Measurements from ENCODE around the gene METTL24.

Gene METTL24

GRCh38 chr6:110326057-110326456, 32.1 kb downstream of the METTL24 start:
- Histone ChIP-seq H2BK12ac (ENCODE audit: low read length in 2 of 2) (peak overlapping the region; percentile 89 to 96), H2BK15ac (ENCODE audit: low read depth, poor library complexity, severe bottlenecking) (no peak overlapping the region), H4K8ac (ENCODE audit: low read length) (peak overlapping the region; percentile 19), H2BK5ac (ENCODE audit: low read depth, low read length, poor library complexity, severe bottlenecking) (no peak overlapping the region), H3K23ac (ENCODE audit: low read length in 2 of 2) (no peak overlapping the region), H3K4me3 (ENCODE audit: insufficient read depth in 1 of 2, low read depth in 1 of 2, low read length in 2 of 2) (no peak overlapping the region), H3K9ac (ENCODE audit: low read length) (no peak overlapping the region), H3K9me3 (ENCODE audit: control insufficient read depth, low read length) (no peaks in the 10 kb centered on the region), H3K4ac (ENCODE audit: low read depth in 1 of 2, low read length in 2 of 2) (peak overlapping the region; percentile 47 to 57), H2AFZ (ENCODE audit: low read depth, low read length) (no peak overlapping the region), H3K14ac (ENCODE audit: low read length in 2 of 2) (peak overlapping the region in 1 of 2 experiments; percentile 89), H3K4me2 (ENCODE audit: low read length, poor library complexity, severe bottlenecking) (no peak overlapping the region), H2BK120ac (ENCODE audit: low read depth, low read length) (peak overlapping the region; percentile 82), H3K79me1 (replicated peaks; ENCODE audit: low read length, poor library complexity, severe bottlenecking) (no peaks in the 10 kb centered on the region), H4K91ac (ENCODE audit: low read length) (peak overlapping the region; percentile 1), H3K27ac (ENCODE audit: low read length, poor library complexity, severe bottlenecking) (no peak overlapping the region), H3K18ac (ENCODE audit: low read depth in 1 of 2, low read length in 2 of 2) (peak overlapping the region; percentile 38 to 84), H2AK5ac (ENCODE audit: low read length, severe bottlenecking) (no peak overlapping the region), H3K4me1 (ENCODE audit: control insufficient read depth, insufficient read depth, low read depth, low read length) (peaks cover 9% of the 10 kb centered on the region), H3K36me3 (ENCODE audit: control insufficient read depth in 1 of 2, insufficient read depth in 2 of 2, low read depth in 1 of 2, low read length in 2 of 2) (no peaks in the 10 kb centered on the region), H3K27me3 (ENCODE audit: control insufficient read depth in 1 of 2, insufficient read depth in 1 of 2, low read length in 2 of 2) (peaks cover 0 to 21% of the 10 kb centered on the region in 2 experiments)
- DNase-seq: no peak
- 96% methylated on average over 3 of the region's 3 CpGs for WGBS

DNA sequence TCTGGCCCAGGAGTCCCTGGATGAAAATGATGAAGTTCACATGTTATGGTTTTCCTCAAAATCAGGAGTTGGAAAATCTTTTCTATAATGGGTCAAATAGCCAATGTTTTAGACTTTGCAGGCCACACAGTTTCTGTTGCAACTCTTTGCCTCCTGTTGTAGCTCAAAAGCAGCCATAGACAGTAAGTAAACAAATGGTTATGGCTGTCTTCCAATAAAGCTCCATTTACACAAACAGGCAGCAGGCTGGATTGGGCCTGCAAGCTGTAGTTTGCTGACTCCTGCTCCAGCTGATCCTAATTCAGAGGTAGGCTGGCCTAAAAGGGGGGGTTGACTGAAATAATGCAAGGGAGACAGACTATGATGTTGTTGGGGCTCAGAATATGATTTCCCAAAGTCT, 33.0 kb downstream of the METTL24 start:
- no peak overlapping the region for H3K4me3 ChIP-seq (ENCODE audit: insufficient read depth in 1 of 2, low read depth in 1 of 2, low read length in 2 of 2)
- H3K27me3 ChIP-seq (ENCODE audit: control insufficient read depth in 1 of 2, insufficient read depth in 1 of 2, low read length in 2 of 2): peaks cover 0 to 21% of the 10 kb centered on the region in 2 experiments
- no peak overlapping the region for H2BK15ac ChIP-seq (ENCODE audit: low read depth, poor library complexity, severe bottlenecking)
- H2BK12ac ChIP-seq (ENCODE audit: low read length in 2 of 2): no peak overlapping the region
- no peak overlapping the region for H2BK120ac ChIP-seq (ENCODE audit: low read depth, low read length)
- peak overlapping the region in 1 of 2 experiments; percentile 63 for H3K4ac ChIP-seq (ENCODE audit: low read depth in 1 of 2, low read length in 2 of 2)
- H3K9ac ChIP-seq (ENCODE audit: low read length): no peak overlapping the region
- H3K79me1 ChIP-seq (replicated peaks; ENCODE audit: low read length, poor library complexity, severe bottlenecking): no peaks in the 10 kb centered on the region
- peaks cover 9% of the 10 kb centered on the region for H3K4me1 ChIP-seq (ENCODE audit: control insufficient read depth, insufficient read depth, low read depth, low read length)
- no peaks in the 10 kb centered on the region for H3K9me3 ChIP-seq (ENCODE audit: control insufficient read depth, low read length)
- H3K4me2 ChIP-seq (ENCODE audit: low read length, poor library complexity, severe bottlenecking): no peak overlapping the region
- peak overlapping the region; percentile 46 to 68 for H3K18ac ChIP-seq (ENCODE audit: low read depth in 1 of 2, low read length in 2 of 2)
- H3K14ac ChIP-seq (ENCODE audit: low read length in 2 of 2): no peak overlapping the region
- DNase-seq: peak; percentile 93
- no peak overlapping the region for H4K91ac ChIP-seq (ENCODE audit: low read length)
- H3K36me3 ChIP-seq (ENCODE audit: control insufficient read depth in 1 of 2, insufficient read depth in 2 of 2, low read depth in 1 of 2, low read length in 2 of 2): no peaks in the 10 kb centered on the region
- H3K23ac ChIP-seq (ENCODE audit: low read length in 2 of 2): no peak overlapping the region
- peak overlapping the region; percentile 60 for H4K8ac ChIP-seq (ENCODE audit: low read length)
- no peak overlapping the region for H2AFZ ChIP-seq (ENCODE audit: low read depth, low read length)
- H2AK5ac ChIP-seq (ENCODE audit: low read length, severe bottlenecking): no peak overlapping the region
- no peak overlapping the region for H3K27ac ChIP-seq (ENCODE audit: low read length, poor library complexity, severe bottlenecking)
- H2BK5ac ChIP-seq (ENCODE audit: low read depth, low read length, poor library complexity, severe bottlenecking): no peak overlapping the region

DNA sequence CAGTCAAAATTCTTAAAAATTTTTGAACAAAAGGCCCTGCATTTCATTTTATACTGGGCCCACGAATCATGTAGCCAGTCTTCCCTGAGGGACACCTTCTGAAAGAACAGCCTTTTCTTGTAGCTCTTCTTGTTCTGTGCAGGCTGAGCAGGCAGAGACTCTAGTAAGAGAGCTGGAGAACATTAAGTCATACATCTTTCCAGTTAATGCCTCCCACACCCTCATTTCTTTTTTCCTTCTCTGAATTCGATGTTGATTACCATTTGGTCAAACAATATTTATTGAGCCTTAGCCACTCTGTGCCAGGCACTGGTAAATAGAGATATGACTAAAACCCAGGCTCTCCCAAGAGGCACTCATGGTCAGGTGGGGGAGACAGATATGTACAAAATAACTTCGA, 33.6 kb downstream of the METTL24 start:
- no peak overlapping the region for H3K4me2 ChIP-seq (ENCODE audit: low read length, poor library complexity, severe bottlenecking)
- peaks cover 0 to 21% of the 10 kb centered on the region in 2 experiments for H3K27me3 ChIP-seq (ENCODE audit: control insufficient read depth in 1 of 2, insufficient read depth in 1 of 2, low read length in 2 of 2)
- H3K79me1 ChIP-seq (replicated peaks; ENCODE audit: low read length, poor library complexity, severe bottlenecking): no peaks in the 10 kb centered on the region
- no peaks in the 10 kb centered on the region for H3K9me3 ChIP-seq (ENCODE audit: control insufficient read depth, low read length)
- H2AK5ac ChIP-seq (ENCODE audit: low read length, severe bottlenecking): no peak overlapping the region
- no peak overlapping the region for H3K14ac ChIP-seq (ENCODE audit: low read length in 2 of 2)
- H2BK15ac ChIP-seq (ENCODE audit: low read depth, poor library complexity, severe bottlenecking): no peak overlapping the region
- no peak overlapping the region for H3K23ac ChIP-seq (ENCODE audit: low read length in 2 of 2)
- H2BK120ac ChIP-seq (ENCODE audit: low read depth, low read length): peak overlapping the region; percentile 39
- no peak overlapping the region for H3K9ac ChIP-seq (ENCODE audit: low read length)
- H3K4ac ChIP-seq (ENCODE audit: low read depth in 1 of 2, low read length in 2 of 2): peak overlapping the region in 1 of 2 experiments; percentile 2
- no peak overlapping the region for H2BK12ac ChIP-seq (ENCODE audit: low read length in 2 of 2)
- no peaks in the 10 kb centered on the region for H3K36me3 ChIP-seq (ENCODE audit: control insufficient read depth in 1 of 2, insufficient read depth in 2 of 2, low read depth in 1 of 2, low read length in 2 of 2)
- no peak overlapping the region for H4K8ac ChIP-seq (ENCODE audit: low read length)
- 87% methylated on average over 3 of the region's 3 CpGs for WGBS
- H4K91ac ChIP-seq (ENCODE audit: low read length): no peak overlapping the region
- peaks cover 4% of the 10 kb centered on the region for H3K4me1 ChIP-seq (ENCODE audit: control insufficient read depth, insufficient read depth, low read depth, low read length)
- no peak overlapping the region for H2BK5ac ChIP-seq (ENCODE audit: low read depth, low read length, poor library complexity, severe bottlenecking)
- H3K18ac ChIP-seq (ENCODE audit: low read depth in 1 of 2, low read length in 2 of 2): no peak overlapping the region
- H3K27ac ChIP-seq (ENCODE audit: low read length, poor library complexity, severe bottlenecking): no peak overlapping the region
- no peak overlapping the region for H2AFZ ChIP-seq (ENCODE audit: low read depth, low read length)
- H3K4me3 ChIP-seq (ENCODE audit: insufficient read depth in 1 of 2, low read depth in 1 of 2, low read length in 2 of 2): no peak overlapping the region
- DNase-seq: peak; percentile 19

DNA sequence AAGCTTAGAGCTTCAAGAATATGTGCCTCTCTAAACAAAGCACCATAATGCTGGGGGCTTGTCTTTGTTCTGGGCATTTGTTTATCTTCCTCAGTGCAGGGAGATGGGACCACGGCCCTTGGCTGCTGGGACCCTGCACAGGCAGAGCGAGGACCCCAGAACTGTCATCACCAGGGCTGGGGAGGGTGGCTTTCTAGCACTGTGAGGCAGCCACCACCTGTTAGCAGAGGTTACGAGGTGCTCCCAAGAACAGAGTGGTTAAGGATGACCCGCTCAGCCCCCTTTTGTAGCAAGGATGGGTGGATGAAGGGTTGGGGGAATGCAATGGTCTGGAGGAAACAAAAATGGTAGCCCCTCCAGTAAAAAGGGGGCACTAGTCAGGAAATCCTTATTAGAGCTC, 34.9 kb downstream of the METTL24 start:
- Histone ChIP-seq H2AFZ (ENCODE audit: low read depth, low read length) (no peak overlapping the region), H4K91ac (ENCODE audit: low read length) (peak overlapping the region; percentile 80), H3K79me1 (replicated peaks; ENCODE audit: low read length, poor library complexity, severe bottlenecking) (no peaks in the 10 kb centered on the region), H2AK5ac (ENCODE audit: low read length, severe bottlenecking) (no peak overlapping the region), H3K4me1 (ENCODE audit: control insufficient read depth, insufficient read depth, low read depth, low read length) (peaks cover 2% of the 10 kb centered on the region), H2BK5ac (ENCODE audit: low read depth, low read length, poor library complexity, severe bottlenecking) (no peak overlapping the region), H3K14ac (ENCODE audit: low read length in 2 of 2) (peak overlapping the region in 1 of 2 experiments; percentile 53), H3K27ac (ENCODE audit: low read length, poor library complexity, severe bottlenecking) (no peak overlapping the region), H3K23ac (ENCODE audit: low read length in 2 of 2) (no peak overlapping the region), H3K9me3 (ENCODE audit: control insufficient read depth, low read length) (no peaks in the 10 kb centered on the region), H3K4me2 (ENCODE audit: low read length, poor library complexity, severe bottlenecking) (no peak overlapping the region), H3K4me3 (ENCODE audit: insufficient read depth in 1 of 2, low read depth in 1 of 2, low read length in 2 of 2) (no peak overlapping the region), H2BK120ac (ENCODE audit: low read depth, low read length) (peak overlapping the region; percentile 91), H4K8ac (ENCODE audit: low read length) (peak overlapping the region; percentile 83), H3K18ac (ENCODE audit: low read depth in 1 of 2, low read length in 2 of 2) (peak overlapping the region; percentile 66 to 75), H2BK12ac (ENCODE audit: low read length in 2 of 2) (peak overlapping the region; percentile 59 to 67), H3K27me3 (ENCODE audit: control insufficient read depth in 1 of 2, insufficient read depth in 1 of 2, low read length in 2 of 2) (peaks cover 0 to 21% of the 10 kb centered on the region in 2 experiments), H3K9ac (ENCODE audit: low read length) (no peak overlapping the region), H3K36me3 (ENCODE audit: control insufficient read depth in 1 of 2, insufficient read depth in 2 of 2, low read depth in 1 of 2, low read length in 2 of 2) (no peaks in the 10 kb centered on the region), H3K4ac (ENCODE audit: low read depth in 1 of 2, low read length in 2 of 2) (no peak overlapping the region), H2BK15ac (ENCODE audit: low read depth, poor library complexity, severe bottlenecking) (no peak overlapping the region)
- WGBS: 80% methylated on average over 4 of the region's 4 CpGs
- no peak for DNase-seq

Data from mesenchymal stem cell (in vitro differentiated cells and primary cell).